T-cell (primary cell): Measurements from ENCODE around the gene NAPEPLD. TPM values are rescaled to one million over a fixed set of nuclear protein-coding genes. Genes with fewer than 3 reads are reported as not detected.
"Not testable (repeated sequence)": the region's sequence is repeated elsewhere in the genome, so short reads cannot be mapped to it uniquely, and the experiment has no call there.

Source experiments
- ATAC-seq, 4 experiments: fragments of 200-7000 bp in 3 of 4; fragments of 150-1000 bp in 1 of 4; cut with Tn5 transposase; replicated peaks in 1 of 4; 1 replicate in 3 of 4; 2 replicates in 1 of 4; pipeline ENCODE4 v1.10.0; 2021; ENCODE audit warnings: moderate library complexity in 3 of 4, mild to moderate bottlenecking in 2 of 4, moderate number of reproducible peaks in 1 of 4
- CTCF ChIA-PET, 2 donors: fragments of 300-600 bp; sonication (Branson Sonifier 250); formaldehyde crosslinking; loops; one replicate each; lab custom pipeline; 2022; ENCODE audit warnings: antibody characterized with exemption in 2 of 2; lab: Charles Lee
- POLR2A ChIA-PET, 2 donors: fragments of 300-600 bp; sonication (Branson Sonifier 250); formaldehyde crosslinking; loops; one replicate each; lab custom pipeline; 2022; ENCODE audit warnings: antibody characterized with exemption in 2 of 2; lab: Charles Lee
- DNase-seq, 35 experiments: peaks; one replicate each; pipeline versions ENCODE4 v3.0.0 to v3.0.0-alpha.2; 2013 to 2023
- H3K27ac ChIP-seq: one replicate; pipeline ENCODE4 v1.5.1; 2013; ENCODE audit warnings: low read length
- H3K27me3 ChIP-seq, 2 experiments: replicated peaks in 1 of 2; 1 replicate in 1 of 2; 2 replicates in 1 of 2; pipeline versions ENCODE4 v1.6.1 to v1.7.0; 2013; ENCODE audit warnings: low read length in 1 of 2, mixed read lengths in 1 of 2; ENCODE audit not compliant: control insufficient read depth in 2 of 2, insufficient read depth in 2 of 2; ENCODE audit errors: extremely low read depth in 1 of 2
- H3K36me3 ChIP-seq, 2 donors: 1 replicate in 1 of 2; 2 replicates in 1 of 2; pipeline versions ENCODE4 v1.6.1 to v1.7.0; 2013; ENCODE audit warnings: low read length in 1 of 2; ENCODE audit not compliant: control insufficient read depth in 2 of 2, insufficient read depth in 1 of 2; ENCODE audit errors: extremely low read depth in 1 of 2
- H3K4me1 ChIP-seq, 2 experiments: 1 replicate in 1 of 2; 2 replicates in 1 of 2; pipeline versions ENCODE4 v1.6.1 to v1.7.0; 2013; ENCODE audit warnings: low read length in 2 of 2, mixed read lengths in 1 of 2; ENCODE audit not compliant: insufficient read depth in 2 of 2, control insufficient read depth in 1 of 2; ENCODE audit errors: extremely low read depth in 1 of 2
- H3K4me3 ChIP-seq, 2 donors: 1 replicate in 1 of 2; 2 replicates in 1 of 2; pipeline versions ENCODE4 v1.5.1 to v1.7.0; 2013; ENCODE audit warnings: mild to moderate bottlenecking in 2 of 2, low read length in 1 of 2, moderate library complexity in 1 of 2; ENCODE audit not compliant: control insufficient read depth in 1 of 2; ENCODE audit errors: extremely low read depth in 1 of 2
- H3K9me3 ChIP-seq: 2 replicates; pipeline ENCODE4 v1.7.0; 2013
- H3K27ac Mint-ChIP-seq, 2 donors: one replicate each; pipeline ENCODE4 v1.8.0; 2020 to 2021; ENCODE audit warnings: mild to moderate bottlenecking in 2 of 2, mixed read lengths in 2 of 2
- H3K27me3 Mint-ChIP-seq, 2 donors: one replicate each; pipeline ENCODE4 v1.8.0; 2021 to 2022; ENCODE audit warnings: mixed read lengths in 2 of 2
- H3K36me3 Mint-ChIP-seq: one replicate; pipeline ENCODE4 v1.8.0; 2021; ENCODE audit warnings: mixed read lengths
- H3K4me1 Mint-ChIP-seq, 3 donors: one replicate each; pipeline ENCODE4 v1.8.0; 2020 to 2022; ENCODE audit warnings: mixed read lengths in 3 of 3, mild to moderate bottlenecking in 1 of 3
- H3K4me3 Mint-ChIP-seq, 3 donors: one replicate each; pipeline ENCODE4 v1.8.0; 2020 to 2022; ENCODE audit warnings: mild to moderate bottlenecking in 3 of 3, mixed read lengths in 3 of 3, moderate library complexity in 3 of 3
- H3K9me3 Mint-ChIP-seq, 3 donors: one replicate each; pipeline ENCODE4 v1.8.0; 2020 to 2022; ENCODE audit warnings: mixed read lengths in 3 of 3
- WGBS: methylation state at CpG from one replicate; pipeline ENCODE4 v1.1.5; 2013; ENCODE audit warnings: missing lambda C conversion rate; ENCODE audit not compliant: insufficient coverage; 5-methylcytosine and 5-hydroxymethylcytosine counted together
- total RNA-seq, 35 experiments: library from RNA in 6 of 35; stranded (reverse) in 6 of 35; fragments of 120-200 nt in 1 of 35; gene quantifications; one replicate each; pipeline versions ENCODE4 v1.2.1 to v1.2.4 and lab custom pipeline; 2013 to 2026

Gene NAPEPLD
- total RNA-seq, 5 donors from 2014 or later (not counting 1 experiment from before 2014, with no cell fraction given), result 5.4 to 19.1 (median 15.8) TPM

GRCh38 chr7:103078226-103078625 lies 70.7 kb downstream of the NAPEPLD start:
- H3K9me3 Mint-ChIP-seq, result not testable (repeated sequence)
- WGBS, result no CpG with 5 or more reads among the region's 6 CpGs

GRCh38 chr7:103077318-103077717 lies 71.6 kb downstream of the NAPEPLD start:
- H3K9me3 ChIP-seq, result no peaks in the 10 kb centered on the region
- H3K36me3 ChIP-seq, result peaks cover 0 to 2% of the 10 kb centered on the region in 2 donors
- peak overlapping the region in 1 of 3 donors; percentile 9 for H3K4me3 Mint-ChIP-seq
- H3K27ac ChIP-seq, result no peak overlapping the region
- ATAC-seq (no peak), DNase-seq (no peak)
- peak overlapping the region in 1 of 2 donors; percentile 6 for H3K27ac Mint-ChIP-seq
- H3K4me1 ChIP-seq, result peaks cover 8 to 26% of the 10 kb centered on the region in 2 experiments
- H3K27me3 ChIP-seq, result no peaks in the 10 kb centered on the region
- H3K4me1 Mint-ChIP-seq, result peaks cover 50 to 57% (median 52%) of the 10 kb centered on the region in 3 donors
- WGBS, result no CpG with 5 or more reads among the region's 3 CpGs
- H3K4me3 ChIP-seq, result no peak overlapping the region
- POLR2A ChIA-PET, result interaction anchor here in 1 of 2 donors (0.6 kb wide), 1 partner anchor 15 kb away, joined by 6 read pairs; no protein-coding TSS in a partner anchor
- no peaks in the 10 kb centered on the region for H3K27me3 Mint-ChIP-seq
- CTCF ChIA-PET, result interaction anchor here (0.8 to 1.5 kb wide), 2 partner anchors 11 to 15 kb away, joined by 4 read pairs; no protein-coding TSS in a partner anchor
- no peaks in the 10 kb centered on the region for H3K9me3 Mint-ChIP-seq
- H3K36me3 Mint-ChIP-seq, result peaks cover 3% of the 10 kb centered on the region

More at GRCh38 chr7:103078226-103078625, 70.7 kb downstream of the NAPEPLD start:
- not testable (repeated sequence) for H3K9me3 ChIP-seq, H3K4me3 ChIP-seq, DNase-seq, H3K36me3 ChIP-seq, ATAC-seq, H3K27me3 ChIP-seq, H3K4me3 Mint-ChIP-seq, H3K36me3 Mint-ChIP-seq, H3K27ac ChIP-seq, H3K27ac Mint-ChIP-seq, H3K27me3 Mint-ChIP-seq
- CTCF ChIA-PET, result interaction anchor here (0.8 to 1.5 kb wide), 2 partner anchors 12 to 16 kb away, joined by 4 read pairs; no protein-coding TSS in a partner anchor
- peaks cover 56 to 64% (median 57%) of the 10 kb centered on the region in 3 donors for H3K4me1 Mint-ChIP-seq
- POLR2A ChIA-PET, result interaction anchor here in 1 of 2 donors (0.5 kb wide), 1 partner anchor 141 kb away, joined by 3 read pairs; no protein-coding TSS in a partner anchor
- H3K4me1 ChIP-seq, result peaks cover 8 to 26% of the 10 kb centered on the region in 2 experiments

DNA sequence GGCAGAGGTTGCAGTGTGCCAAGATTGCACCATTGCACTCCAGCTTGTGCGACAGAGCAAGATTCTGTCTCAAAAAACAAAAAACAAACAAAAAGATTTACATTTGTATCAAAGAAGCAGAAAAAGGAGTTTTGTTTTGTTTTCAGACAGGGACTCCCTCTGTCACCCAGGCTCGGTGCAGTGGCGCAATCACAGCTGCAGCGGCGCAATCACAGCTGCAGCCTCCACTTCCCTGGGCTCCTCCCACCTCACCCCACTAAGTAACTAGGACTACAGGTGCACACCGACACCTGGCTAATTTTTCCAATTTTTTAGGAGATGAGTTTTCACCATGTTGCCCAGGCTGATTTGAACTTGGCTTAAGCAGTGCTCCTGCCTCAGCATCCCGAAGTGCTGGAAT lies 72.1 kb downstream of the NAPEPLD start:
- Histone ChIP-seq H3K36me3 (peaks cover 0 to 2% of the 10 kb centered on the region in 2 donors), H3K27ac (no peak overlapping the region), H3K4me1 (peaks cover 8 to 26% of the 10 kb centered on the region in 2 experiments), H3K4me3 (no peak overlapping the region), H3K9me3 (no peaks in the 10 kb centered on the region), H3K27me3 (no peaks in the 10 kb centered on the region)
- Mint-ChIP-seq H3K9me3 (no peaks in the 10 kb centered on the region), H3K27me3 (no peaks in the 10 kb centered on the region), H3K4me1 (peaks cover 46 to 53% (median 48%) of the 10 kb centered on the region in 3 donors), H3K36me3 (peaks cover 3% of the 10 kb centered on the region), H3K4me3 (peak overlapping the region; percentile 95 to 96 (median 95)), H3K27ac (peak overlapping the region in 1 of 2 donors; percentile 6)
- POLR2A ChIA-PET, result no interaction called here
- no peak for ATAC-seq
- peak in 1 of 35 experiments; percentile 7 for DNase-seq
- CTCF ChIA-PET, result interaction anchor here in 1 of 2 donors (1.5 kb wide), 1 partner anchor 14 kb away, joined by 4 read pairs; no protein-coding TSS in a partner anchor
- 94% methylated on average over 5 of the region's 7 CpGs for WGBS

DNA sequence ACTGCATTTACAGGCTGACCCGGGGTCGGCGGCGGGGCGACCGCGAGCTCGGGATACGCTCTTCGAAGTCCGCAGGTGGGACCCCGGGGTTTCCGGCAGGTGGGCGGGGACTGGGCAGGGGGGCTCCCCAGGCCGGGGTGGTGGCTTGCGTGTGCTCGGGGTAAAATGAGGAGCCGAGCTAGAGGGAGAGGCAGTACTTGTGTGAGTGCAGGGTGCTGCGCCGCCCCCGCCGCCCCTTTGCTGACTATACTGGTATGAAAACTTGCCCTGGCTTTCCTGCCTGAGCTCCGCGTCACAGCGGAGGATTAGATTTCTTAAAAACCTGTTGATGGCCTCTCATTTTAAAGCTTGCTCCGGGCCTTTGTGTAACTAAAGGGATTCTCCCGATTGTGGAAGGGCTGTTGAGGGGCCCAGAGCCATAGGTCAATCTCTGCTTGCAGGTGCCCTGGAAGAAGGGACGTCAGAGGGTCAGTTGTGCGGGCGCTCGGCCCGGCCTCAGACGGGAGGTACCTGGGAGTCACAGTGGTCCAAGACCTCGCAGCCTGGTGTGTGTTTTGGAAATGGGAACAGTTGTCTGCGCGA lies 73.5 kb downstream of the NAPEPLD start:
- H3K4me3 Mint-ChIP-seq, result peak overlapping the region; percentile 95 to 96 (median 95)
- H3K9me3 Mint-ChIP-seq, result no peaks in the 10 kb centered on the region
- CTCF ChIA-PET, result interaction anchor here (0.8 to 4.1 kb wide), 13 partner anchors 9 to 1953 kb away, joined by 3 to 21 read pairs (median 4); partner anchors contain the start of genes FAM185A (in 1 of the 2) and NAPEPLD (in 1 of the 2)
- Histone ChIP-seq H3K27me3 (no peaks in the 10 kb centered on the region), H3K36me3 (peaks cover 0 to 2% of the 10 kb centered on the region in 2 donors), H3K4me3 (peak overlapping the region; percentile 78 to 86), H3K9me3 (no peaks in the 10 kb centered on the region), H3K27ac (peak overlapping the region; percentile 68), H3K4me1 (peaks cover 8 to 26% of the 10 kb centered on the region in 2 experiments)
- ATAC-seq, result peak; percentile 65
- peaks cover 3% of the 10 kb centered on the region for H3K36me3 Mint-ChIP-seq
- no peaks in the 10 kb centered on the region for H3K27me3 Mint-ChIP-seq
- POLR2A ChIA-PET, result interaction anchor here (0.6 to 1.2 kb wide), 4 partner anchors 10 to 74 kb away, joined by 3 to 15 read pairs (median 4); partner anchors contain the start of gene NAPEPLD (in 1 of the 2)
- peaks cover 42 to 48% (median 44%) of the 10 kb centered on the region in 3 donors for H3K4me1 Mint-ChIP-seq
- DNase-seq, result peak in 32 of 35 experiments; percentile 47 to 76 (median 61)
- peak overlapping the region; percentile 91 to 92 for H3K27ac Mint-ChIP-seq
- WGBS, result under 1% methylated on average over 33 of the region's 36 CpGs

GRCh38 chr7:103074519-103075336 lies 74.2 kb downstream of the NAPEPLD start, which contains the start of the genes ARMC10 and FBXL13:
ARMC10 (plus strand) TSS chr7:103075140; CDS start chr7:103075273, 133 bp downstream.
FBXL13 (minus strand) TSS chr7:103074796.
- Histone ChIP-seq H3K9me3 (no peaks in the 10 kb centered on the region), H3K27ac (peak within 1 kb of the TSS; percentile 68), H3K27me3 (no peaks in the 10 kb centered on the region), H3K36me3 (peaks cover 0 to 2% of the 10 kb centered on the region in 2 donors), H3K4me3 (peak within 1 kb of the TSS; percentile 78 to 86), H3K4me1 (peaks cover 8 to 26% of the 10 kb centered on the region in 2 experiments)
- WGBS, result under 1% methylated on average over 81 of the region's 83 CpGs
- no peaks in the 10 kb centered on the region for H3K27me3 Mint-ChIP-seq
- H3K4me3 Mint-ChIP-seq, result peak within 1 kb of the TSS; percentile 95 to 96 (median 95)
- peak within 1 kb of the TSS; percentile 91 to 96 for H3K27ac Mint-ChIP-seq
- ATAC-seq (peak; percentile 83 to 85 (median 84)), DNase-seq (peak; percentile 77 to 93 (median 86))
- peaks cover 39 to 46% (median 42%) of the 10 kb centered on the region in 3 donors for H3K4me1 Mint-ChIP-seq
- H3K9me3 Mint-ChIP-seq, result no peaks in the 10 kb centered on the region
- H3K36me3 Mint-ChIP-seq, result peaks cover 3% of the 10 kb centered on the region
- CTCF ChIA-PET, result interaction anchor here (0.8 to 4.1 kb wide), 12 partner anchors 8 to 1954 kb away, joined by 3 to 21 read pairs (median 4); partner anchors contain the start of genes FAM185A (in 1 of the 2) and NAPEPLD (in 1 of the 2)
- POLR2A ChIA-PET, result interaction anchor here (0.6 to 1.2 kb wide), 4 partner anchors 11 to 74 kb away, joined by 3 to 15 read pairs (median 4); partner anchors contain the start of gene NAPEPLD (in 1 of the 2)
